ENCODE measurements around the gene PRR20B.
"Not testable (repeated sequence)": the region's sequence is repeated elsewhere in the genome, so short reads cannot be mapped to it uniquely, and the experiment has no call there.

The PRR20B gene

DNA sequence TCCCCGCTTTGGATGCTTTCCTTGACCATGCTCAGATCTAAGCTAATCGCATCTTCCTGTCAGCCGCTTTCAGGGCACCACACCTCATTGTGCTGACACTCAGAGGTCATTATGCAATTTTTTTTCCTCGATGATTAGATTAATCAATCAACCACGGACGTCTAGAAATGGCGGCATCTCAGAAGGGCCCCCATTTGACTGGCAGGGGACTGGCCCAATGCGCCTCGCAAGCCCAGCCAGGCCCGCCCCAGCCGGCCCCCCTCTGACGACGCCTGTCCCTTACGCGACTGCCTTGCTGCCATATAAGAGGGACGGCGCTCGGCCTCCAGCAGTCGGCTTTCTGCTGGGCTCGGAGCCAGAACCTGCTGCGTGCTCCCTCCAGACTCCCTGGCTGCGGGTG, at the start of gene PRR20B:
TSS of gene PRR20B (plus strand) at position 301 of the 400 bp plus-strand sequence. CDS start 387 bp downstream, outside the sequence.
- DNase-seq (ENCODE audit: low spot score): not testable (repeated sequence)

DNA sequence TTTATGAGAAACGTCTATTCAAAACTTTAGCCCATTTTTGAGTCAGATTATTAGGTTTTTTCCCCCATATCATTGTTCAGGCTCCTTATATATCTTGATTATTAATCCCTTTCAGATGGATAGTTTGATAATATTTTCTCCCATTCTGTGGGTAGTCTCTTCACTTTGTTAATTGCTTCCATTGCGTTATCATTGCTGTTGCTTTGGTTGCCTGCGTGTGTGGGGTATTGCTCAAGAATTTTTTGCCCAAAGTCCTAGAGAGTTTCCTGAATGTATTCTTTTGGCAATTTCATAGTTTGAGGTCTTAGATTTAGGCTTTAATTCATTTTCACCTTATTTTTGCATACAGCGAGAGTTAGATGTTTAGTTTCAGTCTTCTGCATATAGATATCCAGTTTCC, 32.3 kb upstream of the PRR20B start:
- no peak for DNase-seq (ENCODE audit: low spot score)

DNA sequence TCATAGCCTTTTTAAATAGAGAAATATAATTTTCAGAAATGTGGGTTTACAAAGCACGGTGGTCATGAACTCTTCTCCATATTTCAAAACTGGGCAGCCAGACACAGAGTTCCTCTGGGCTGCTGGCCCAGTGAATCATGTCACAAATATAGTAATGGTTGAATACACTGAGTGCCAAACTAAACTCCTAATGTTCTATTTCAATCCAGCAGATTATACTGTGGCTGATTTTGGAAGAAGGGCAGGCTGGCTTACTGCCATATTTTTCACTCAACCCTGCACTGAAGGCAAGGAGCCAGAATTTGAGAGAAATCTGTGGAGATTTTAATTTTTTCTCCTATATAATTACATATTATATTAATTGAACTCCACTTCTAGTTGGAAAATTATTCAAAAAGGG, 23.6 kb upstream of the PRR20B start:
- DNase-seq (ENCODE audit: low spot score): peak; percentile 68

DNA sequence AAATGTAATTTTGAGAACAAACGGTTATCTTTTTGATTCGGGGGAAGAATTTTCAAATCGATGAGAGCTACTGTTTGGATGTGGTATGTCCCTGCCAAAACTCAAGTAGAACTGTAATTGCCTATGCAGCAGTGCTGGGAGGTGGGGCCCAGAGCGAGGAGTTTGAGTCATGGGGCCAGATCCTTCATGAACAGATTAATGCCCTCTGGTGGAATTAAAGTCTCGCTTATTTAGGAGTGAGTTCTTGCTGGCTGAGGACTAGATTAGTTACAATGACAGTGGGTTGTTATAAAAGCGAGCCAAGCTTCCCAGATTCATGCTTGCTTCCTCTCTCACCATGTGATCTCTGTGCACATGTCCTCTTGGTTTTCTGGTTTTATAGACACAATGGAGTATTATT, 18.4 kb upstream of the PRR20B start:
- no peak for DNase-seq (ENCODE audit: low spot score)

DNA sequence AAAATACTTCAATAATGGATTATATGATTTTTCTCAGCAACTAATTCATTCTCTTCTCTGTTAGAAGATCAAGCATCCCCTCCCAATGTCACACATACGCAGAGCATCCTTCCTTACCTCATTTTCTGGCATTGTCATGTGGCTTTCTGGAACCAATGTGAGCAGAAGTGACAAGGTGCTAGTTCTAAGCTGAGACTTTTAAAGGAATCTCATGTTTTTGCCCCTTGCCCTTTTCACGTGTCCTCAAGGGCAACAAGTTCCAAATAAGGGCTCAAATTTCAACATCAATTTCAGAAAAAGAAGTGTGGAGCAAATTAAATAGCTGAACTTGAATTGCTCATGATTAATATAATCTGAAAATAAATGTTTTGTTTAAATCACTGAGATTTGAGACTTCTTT, 11.2 kb upstream of the PRR20B start:
- DNase-seq (ENCODE audit: low spot score): no peak

DNA sequence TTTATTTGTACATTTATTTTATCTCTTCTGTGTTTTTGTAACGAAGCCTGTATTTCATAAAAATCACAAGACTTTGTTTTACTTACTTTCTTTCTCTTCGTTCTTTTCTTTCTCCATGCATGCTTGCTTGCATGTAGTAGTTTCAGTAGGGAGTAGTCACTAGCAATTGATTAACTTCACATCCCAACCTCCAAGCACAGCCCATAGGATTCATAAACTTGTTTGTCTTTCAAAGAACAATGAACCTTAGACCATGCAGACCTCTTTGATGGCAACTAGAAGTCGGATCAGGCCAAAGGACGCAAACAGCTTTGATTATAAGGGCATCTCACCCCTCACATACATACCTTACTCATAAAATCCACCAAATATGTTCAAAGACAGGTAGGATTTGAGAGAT, 9.7 kb upstream of the PRR20B start:
- no peak for DNase-seq (ENCODE audit: low spot score)

DNA sequence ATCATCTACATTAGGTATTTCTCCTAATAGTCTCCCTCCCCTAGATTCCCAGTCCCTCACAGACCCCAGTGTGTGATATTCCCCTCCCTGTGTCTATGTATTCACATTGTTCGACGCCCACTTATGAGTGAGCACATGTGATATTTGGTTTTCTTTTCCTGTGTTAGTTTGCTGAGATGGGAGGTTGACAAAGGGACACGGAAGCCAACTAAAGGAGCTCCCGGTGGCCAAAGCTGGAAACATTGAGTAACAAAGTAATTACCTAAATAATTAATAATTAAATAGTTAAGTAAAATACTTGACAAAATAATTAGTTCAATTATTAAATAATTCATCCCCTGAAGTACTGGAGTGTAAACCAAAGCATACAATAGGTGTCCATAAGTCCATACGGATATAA, 8.3 kb upstream of the PRR20B start:
- no peak for DNase-seq (ENCODE audit: low spot score)

DNA sequence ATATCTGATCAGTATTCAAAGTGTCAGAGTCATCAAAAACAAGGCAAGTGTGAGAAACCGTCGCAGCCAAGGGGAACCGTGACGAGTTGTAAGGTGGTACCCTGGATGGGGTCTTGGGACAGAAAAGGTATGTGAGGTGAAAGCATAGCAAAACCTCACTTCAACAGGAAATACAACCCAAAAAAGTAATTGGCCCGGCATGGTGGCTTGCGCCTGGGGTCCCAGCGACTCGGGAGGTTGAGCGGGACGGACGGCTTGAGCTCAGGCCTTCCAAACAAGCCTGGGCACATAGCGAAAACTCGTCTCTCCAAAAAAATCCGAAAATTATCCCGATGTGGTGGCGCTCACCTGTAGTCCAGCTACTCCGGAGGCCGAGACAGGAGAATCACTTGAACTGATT, 7.5 kb upstream of the PRR20B start:
- DNase-seq (ENCODE audit: low spot score): not testable (repeated sequence)

DNA sequence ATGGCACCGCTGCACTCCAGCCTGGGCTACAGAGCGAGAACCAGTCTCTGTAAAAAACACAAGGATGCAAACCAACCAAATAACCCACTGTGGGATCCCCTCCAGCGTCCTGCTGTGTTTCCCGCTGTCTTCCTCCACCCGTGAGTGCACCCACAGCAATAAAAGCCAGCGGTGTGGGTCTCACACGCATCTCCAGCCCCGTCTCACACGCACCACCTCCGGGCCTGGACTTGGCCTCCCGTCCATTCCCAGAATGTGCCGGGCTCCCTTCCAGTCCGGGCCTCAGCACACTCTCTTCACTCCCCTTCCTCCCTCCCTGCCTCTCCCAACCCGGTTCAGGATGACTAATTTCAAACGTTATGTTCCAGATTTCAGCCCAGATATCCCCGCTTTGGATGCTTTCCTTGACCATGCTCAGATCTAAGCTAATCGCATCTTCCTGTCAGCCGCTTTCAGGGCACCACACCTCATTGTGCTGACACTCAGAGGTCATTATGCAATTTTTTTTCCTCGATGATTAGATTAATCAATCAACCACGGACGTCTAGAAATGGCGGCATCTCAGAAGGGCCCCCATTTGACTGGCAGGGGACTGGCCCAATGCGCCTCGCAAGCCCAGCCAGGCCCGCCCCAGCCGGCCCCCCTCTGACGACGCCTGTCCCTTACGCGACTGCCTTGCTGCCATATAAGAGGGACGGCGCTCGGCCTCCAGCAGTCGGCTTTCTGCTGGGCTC, 6.9 kb upstream of the PRR20B start, which contains the start of gene PRR20A:
TSS of gene PRR20A (plus strand) at position 684 of the 734 bp plus-strand sequence. CDS start 387 bp downstream, outside the sequence.
- not testable (repeated sequence) for DNase-seq (ENCODE audit: low spot score)

DNA sequence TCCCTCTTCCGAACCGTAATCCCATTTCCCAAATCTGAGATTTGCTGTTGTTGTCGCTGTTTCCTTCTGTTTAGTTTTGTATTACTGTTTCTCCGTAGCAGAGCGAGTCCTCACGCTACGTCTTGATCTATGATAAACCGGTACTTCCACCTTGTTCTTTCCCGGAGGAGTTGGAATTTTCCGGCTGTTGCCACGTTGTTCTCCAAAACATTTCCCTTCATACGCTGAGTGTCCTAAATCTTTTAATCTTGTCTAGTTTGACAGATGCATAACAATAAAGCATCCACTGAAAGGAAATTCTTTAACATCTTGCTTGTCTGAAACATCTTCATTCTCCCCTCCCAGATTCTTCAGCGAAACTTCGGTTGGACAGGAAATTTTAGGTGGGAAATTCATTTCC, 818 bp downstream of the PRR20B start:
- not testable (repeated sequence) for DNase-seq (ENCODE audit: low spot score)

DNA sequence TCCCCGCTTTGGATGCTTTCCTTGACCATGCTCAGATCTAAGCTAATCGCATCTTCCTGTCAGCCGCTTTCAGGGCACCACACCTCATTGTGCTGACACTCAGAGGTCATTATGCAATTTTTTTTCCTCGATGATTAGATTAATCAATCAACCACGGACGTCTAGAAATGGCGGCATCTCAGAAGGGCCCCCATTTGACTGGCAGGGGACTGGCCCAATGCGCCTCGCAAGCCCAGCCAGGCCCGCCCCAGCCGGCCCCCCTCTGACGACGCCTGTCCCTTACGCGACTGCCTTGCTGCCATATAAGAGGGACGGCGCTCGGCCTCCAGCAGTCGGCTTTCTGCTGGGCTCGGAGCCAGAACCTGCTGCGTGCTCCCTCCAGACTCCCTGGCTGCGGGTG, 6.5 kb downstream of the PRR20B start, which contains the start of gene PRR20C:
TSS of gene PRR20C (plus strand) at position 301 of the 400 bp plus-strand sequence. CDS start 387 bp downstream, outside the sequence.
- not testable (repeated sequence) for DNase-seq (ENCODE audit: low spot score)

DNA sequence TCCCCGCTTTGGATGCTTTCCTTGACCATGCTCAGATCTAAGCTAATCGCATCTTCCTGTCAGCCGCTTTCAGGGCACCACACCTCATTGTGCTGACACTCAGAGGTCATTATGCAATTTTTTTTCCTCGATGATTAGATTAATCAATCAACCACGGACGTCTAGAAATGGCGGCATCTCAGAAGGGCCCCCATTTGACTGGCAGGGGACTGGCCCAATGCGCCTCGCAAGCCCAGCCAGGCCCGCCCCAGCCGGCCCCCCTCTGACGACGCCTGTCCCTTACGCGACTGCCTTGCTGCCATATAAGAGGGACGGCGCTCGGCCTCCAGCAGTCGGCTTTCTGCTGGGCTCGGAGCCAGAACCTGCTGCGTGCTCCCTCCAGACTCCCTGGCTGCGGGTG, 13.0 kb downstream of the PRR20B start, which contains the start of gene PRR20D:
TSS of gene PRR20D (plus strand) at position 301 of the 400 bp plus-strand sequence. CDS start 387 bp downstream, outside the sequence.
- not testable (repeated sequence) for DNase-seq (ENCODE audit: low spot score)

DNA sequence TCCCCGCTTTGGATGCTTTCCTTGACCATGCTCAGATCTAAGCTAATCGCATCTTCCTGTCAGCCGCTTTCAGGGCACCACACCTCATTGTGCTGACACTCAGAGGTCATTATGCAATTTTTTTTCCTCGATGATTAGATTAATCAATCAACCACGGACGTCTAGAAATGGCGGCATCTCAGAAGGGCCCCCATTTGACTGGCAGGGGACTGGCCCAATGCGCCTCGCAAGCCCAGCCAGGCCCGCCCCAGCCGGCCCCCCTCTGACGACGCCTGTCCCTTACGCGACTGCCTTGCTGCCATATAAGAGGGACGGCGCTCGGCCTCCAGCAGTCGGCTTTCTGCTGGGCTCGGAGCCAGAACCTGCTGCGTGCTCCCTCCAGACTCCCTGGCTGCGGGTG, 19.6 kb downstream of the PRR20B start, which contains the start of gene PRR20E:
TSS of gene PRR20E (plus strand) at position 301 of the 400 bp plus-strand sequence. CDS start 387 bp downstream, outside the sequence.
- DNase-seq (ENCODE audit: low spot score): not testable (repeated sequence)

DNA sequence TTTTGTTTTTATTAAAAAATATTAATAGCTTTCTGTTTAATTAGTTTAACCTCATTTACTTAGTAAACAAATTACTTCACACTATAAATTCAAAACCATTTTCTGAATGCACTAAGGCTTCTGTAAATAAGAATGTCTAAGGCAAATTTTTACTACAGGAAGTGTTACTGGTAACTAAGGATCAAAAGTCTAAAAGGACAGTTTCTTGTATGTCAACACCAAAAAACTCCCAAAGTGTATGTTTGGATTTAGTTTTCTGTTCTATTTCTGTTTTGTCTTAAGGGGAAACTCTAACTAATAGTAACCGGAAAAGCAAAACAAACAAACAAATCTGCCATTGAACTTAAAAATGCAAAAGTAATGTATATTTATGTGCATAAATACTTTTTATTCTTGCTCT, 44.4 kb downstream of the PRR20B start:
- no peak for DNase-seq (ENCODE audit: low spot score)

All from cerebellar cortex (tissue), 1 donor.